Measurements from ENCODE around the gene MAPKAP1. TPM values are rescaled to one million over a fixed set of nuclear protein-coding genes. Genes with fewer than 3 reads are reported as not detected.

Gene MAPKAP1
- total RNA-seq, 1 experiment from 2014 or later = 107 TPM

DNA sequence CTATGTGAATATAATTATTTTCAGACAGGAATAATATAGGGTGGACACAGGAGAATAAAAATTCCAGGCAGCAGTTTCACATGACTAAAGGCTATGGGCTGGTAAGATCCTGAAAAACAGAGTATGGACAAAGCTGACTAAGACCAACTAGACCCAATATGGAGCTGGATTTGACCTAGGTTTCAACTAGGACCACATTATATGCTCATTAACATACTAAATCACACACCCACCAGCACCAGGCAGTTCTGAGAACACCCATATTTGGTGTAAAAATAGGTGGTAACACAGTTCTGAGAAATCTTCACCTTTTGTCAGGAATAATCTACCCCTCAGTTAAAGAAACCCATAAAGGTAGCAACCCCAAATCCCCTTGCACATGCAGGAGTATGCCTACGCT is 64.7 kb downstream of the MAPKAP1 start:
- no peak for DNase-seq (ENCODE audit: low read depth)

DNA sequence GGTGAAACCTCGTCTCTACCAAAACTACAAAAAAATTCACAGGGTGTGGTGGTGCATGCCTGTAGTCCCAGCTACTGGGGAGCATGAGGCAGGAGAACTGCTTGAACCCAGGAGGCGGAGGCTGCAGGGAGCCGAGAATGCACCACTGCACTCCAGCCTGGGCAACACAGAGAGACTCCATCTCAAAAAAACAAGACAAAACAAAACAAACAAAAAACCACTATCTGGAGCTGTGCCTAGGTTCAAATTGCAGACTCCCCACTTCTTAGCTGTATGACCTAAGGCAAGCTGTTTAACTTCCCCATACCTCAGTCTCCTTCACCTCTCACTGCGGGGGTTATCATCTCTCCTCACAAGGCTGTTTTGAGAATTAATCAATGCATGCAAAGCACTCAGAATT is 68.0 kb downstream of the MAPKAP1 start:
- DNase-seq (ENCODE audit: low read depth) = peak; percentile 59

GRCh38 chr9:125638239-125639045 is 68.6 kb downstream of the MAPKAP1 start:
- DNase-seq (ENCODE audit: low read depth) = no peak

DNA sequence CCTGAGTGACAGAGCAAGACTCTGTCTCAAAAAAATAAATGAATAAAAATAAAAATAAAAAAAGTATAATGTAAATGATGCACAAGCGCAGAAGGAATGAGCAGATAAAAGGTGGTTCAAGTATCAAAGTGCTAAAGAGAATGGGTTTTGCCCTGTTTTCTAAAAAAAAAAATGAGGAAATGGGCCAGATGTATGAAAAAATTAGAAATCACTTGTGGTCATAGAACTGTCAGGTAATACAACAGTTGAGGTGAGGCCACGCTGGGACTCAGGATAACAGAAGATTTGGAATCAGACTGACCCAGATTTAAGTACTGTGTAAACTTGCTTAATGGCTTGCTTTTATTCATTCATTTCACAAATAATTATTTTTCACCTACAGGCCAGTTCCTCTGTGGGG is 69.8 kb downstream of the MAPKAP1 start:
- no peak for DNase-seq (ENCODE audit: low read depth)

DNA sequence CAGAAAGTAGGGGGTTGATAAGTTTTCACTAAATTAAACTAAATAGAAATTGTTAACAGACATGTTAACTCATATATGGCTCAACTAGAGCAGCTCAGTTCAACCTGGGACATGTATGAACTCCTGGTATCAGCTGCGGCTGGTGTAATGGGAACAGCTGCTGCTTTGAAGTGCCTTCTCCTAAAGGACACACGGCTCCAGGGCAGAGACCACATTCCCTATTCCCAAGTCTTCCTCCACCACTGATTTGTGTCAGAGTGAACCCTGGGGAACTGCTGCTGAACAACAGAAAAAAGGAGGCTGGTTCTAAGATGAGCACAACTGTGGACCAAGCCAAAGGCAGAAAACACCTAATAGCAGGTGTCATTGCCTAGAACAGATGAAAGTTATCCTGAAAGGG is 71.1 kb downstream of the MAPKAP1 start:
- DNase-seq (ENCODE audit: low read depth) = no peak

DNA sequence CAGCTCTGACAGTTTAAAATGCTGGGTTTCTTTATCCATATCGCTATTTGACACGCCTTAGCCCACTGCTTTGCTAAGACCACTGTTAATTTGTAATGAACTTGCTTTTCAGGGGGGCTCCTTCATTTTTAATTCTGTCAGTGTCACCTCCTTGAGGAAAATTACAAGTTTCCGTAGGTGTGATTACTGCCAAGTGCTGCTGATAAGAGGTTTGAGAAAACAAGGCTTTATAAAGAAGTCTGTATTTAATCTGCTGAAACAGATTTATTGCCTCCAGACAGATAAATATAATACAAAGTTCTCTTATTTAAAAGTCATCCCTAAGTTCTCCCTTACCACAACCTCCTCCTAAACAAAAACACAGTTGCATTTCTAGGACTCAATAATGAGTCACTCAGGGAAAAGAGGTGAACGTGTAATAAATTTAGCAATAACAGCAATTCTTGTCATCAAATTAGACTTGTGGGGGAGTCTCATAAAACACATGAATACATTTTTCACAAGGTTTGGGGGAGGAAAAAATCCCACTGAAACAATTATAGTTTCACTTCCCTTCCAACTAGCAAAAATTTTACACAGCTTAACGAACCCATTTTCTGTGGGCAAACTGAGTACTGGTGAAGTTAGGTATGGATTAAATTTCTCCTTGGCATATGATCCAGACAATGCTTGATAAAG is 72.8 kb downstream of the MAPKAP1 start:
- DNase-seq (ENCODE audit: low read depth) = peak; percentile 77

- DNase-seq (ENCODE audit: low read depth) = peak; percentile 72
Measured at GRCh38 chr9:125633116-125633745, 73.8 kb downstream of the MAPKAP1 start.

DNA sequence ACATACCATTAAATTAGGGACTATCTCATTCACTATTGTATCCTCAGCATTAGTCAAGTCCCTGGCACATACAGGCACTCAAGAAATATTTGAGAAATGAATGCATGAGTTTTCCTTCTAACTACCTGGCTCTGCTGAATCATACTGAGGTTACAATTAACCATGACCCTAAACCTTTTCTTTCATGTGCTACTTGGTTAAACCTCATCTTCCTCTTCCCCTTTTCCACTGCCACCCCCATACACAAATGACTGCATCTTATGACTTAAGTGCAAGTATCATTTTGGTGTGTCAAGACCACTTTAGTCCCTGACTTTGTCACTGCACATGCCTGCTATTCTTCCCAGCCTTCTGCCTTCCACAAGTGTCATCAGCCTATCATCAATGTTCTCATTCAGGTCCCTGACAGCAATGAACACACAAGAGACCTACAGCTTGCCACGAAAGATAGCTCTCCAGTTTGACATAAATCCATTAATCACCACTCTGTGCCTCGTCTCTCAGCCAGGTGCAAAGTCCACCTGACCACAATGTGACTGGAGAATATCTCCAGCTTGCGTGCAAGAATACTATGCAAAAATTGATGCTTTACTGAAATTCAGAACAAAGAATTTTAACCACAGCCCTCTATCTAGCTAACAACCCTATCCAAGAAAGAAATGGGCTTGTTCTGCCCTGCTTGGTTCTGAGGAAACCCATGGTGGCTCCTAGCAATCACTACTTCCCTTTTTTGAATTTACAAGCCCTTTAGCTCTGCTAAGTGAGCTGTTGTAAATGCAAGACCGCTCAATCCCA is 74.5 kb downstream of the MAPKAP1 start:
- DNase-seq (ENCODE audit: low read depth) = peak; percentile 87

DNA sequence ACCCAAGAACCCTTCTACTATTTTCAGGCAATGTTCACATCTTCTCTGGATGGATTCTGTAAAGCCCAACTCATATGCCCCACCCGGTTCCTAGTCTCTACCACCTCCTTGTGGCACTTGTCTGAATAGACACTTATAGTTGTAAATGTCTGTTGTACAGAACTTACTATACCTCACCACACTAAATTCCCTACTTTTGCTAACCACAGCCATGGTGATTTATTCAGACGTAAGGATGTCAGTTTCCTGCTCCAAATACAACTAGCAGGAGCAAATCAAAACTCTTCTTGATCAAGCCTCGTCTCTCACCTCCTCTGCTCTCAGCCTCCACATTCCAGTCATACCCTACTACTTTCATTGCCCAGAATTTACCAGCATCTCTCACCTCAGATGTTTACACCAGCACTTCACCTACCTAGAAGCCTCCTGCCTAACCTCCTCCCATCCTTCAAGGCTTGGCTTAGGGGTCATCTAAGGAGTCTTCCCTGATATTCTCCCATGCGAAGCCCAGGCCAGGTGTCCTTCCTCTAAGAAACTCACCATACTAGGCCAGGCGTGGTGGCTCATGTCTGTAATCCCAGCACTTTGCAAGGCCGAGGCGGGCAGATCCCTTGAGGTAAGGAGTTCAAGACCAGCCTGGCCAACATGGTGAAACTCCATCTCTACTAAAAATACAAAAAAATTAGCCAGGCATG is 75.5 kb downstream of the MAPKAP1 start:
- peak; percentile 74 for DNase-seq (ENCODE audit: low read depth)

GRCh38 chr9:125630436-125630835 is 76.6 kb downstream of the MAPKAP1 start:
- DNase-seq (ENCODE audit: low read depth) = no peak

DNA sequence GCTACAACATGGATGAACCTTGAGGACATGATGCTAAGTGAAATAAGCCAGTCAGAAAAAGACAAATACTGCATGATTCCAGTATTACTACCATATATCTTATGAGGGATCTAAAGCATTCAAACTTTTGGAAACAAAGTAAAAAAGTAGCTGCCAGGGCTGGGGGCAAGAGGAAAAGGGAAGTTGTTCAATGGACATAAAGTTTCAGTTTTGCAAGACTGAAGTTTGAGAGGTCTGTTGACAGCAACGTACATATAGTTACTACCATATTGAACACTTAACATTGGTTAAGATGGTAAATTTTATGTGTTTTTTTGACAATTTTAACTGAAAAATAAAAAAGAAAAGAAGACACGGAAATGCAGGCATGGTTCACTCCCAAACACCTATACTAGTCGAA is 77.6 kb downstream of the MAPKAP1 start:
- no peak for DNase-seq (ENCODE audit: low read depth)

GRCh38 chr9:125626187-125626586 is 80.8 kb downstream of the MAPKAP1 start:
- peak; percentile 79 for DNase-seq (ENCODE audit: low read depth)

- no peak for DNase-seq (ENCODE audit: low read depth)
Measured at GRCh38 chr9:125621170-125621569, 85.8 kb downstream of the MAPKAP1 start.

DNA sequence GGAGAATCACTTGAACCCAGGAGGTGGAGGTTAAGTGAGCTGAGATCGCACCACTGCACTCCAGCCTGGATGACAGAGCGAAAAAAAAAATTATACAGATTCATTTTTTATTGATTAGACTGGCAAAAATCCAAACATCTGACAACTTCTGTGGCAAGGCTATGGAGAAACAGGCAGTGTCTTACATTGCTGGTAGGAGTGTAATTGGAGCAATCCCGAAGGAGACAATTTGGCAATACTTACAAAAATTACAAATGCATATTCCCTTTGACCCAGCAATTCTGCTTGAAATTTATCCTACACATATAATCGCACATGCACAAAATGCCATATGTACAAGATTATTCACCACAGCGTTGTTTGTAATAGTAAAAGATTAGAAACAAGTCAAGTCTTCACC is 86.8 kb downstream of the MAPKAP1 start:
- no peak for DNase-seq (ENCODE audit: low read depth)

DNA sequence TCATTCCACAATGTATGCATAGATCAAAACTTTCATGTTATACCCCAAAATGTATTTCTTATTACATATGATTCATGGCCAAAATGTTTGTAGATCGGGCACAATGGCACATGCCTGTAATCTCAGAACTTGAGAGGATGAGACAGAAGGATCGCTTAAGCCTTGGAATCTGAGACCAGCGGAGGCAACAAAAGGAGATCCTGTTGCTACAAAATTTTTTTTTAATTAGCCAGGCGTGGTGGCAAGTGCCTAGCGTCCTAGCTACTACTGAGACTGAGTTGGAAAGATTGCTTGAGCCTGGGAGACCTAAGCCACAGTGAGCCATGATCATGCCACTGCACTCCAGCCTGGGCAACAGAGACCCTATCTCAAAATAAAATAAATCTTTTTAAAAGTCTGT is 89.9 kb downstream of the MAPKAP1 start:
- no peak for DNase-seq (ENCODE audit: low read depth)

- DNase-seq (ENCODE audit: low read depth) = no peak
Measured at GRCh38 chr9:125613141-125613540, 93.9 kb downstream of the MAPKAP1 start.

DNA sequence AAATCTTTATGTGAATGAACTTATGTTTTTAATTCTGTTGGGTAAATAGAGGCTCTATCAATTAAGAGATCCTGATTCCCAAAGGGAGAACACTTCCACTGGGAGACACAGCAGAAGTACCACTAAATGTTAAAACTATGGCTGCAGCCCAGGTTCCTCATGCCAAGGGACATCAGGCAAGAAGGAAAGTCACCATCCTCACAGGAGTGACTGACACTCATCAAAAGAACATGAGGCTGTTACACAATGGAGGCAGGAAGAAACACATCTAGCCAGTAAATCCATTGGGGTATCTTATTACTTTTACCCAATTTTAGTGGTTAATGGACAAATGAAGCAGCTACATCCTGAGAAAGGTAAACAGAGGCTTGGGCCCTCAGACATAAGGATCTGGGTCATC is 94.4 kb downstream of the MAPKAP1 start:
- no peak for DNase-seq (ENCODE audit: low read depth)

GRCh38 chr9:125611121-125611765 is 95.8 kb downstream of the MAPKAP1 start:
- DNase-seq (ENCODE audit: low read depth) = no peak

DNA sequence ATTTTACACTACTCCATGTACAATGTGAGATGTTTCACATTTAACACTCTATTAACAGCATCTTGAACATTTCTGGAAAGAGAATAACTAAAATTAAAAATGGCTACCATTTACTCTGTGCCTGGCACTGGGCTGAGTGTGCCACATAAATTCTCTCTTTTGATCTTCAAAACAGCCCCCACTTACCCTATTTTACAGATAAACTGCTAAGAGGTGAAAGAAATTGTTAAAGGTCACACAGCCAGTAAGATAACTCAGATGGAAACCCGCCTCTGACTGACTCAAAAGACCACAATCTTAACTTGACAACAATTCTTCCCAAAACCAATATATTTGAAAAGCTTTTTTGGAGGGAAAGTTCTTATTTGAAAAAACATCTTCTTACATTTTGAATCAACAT is 97.3 kb downstream of the MAPKAP1 start:
- no peak for DNase-seq (ENCODE audit: low read depth)

GRCh38 chr9:125608489-125609224 is 98.4 kb downstream of the MAPKAP1 start:
- DNase-seq (ENCODE audit: low read depth) = no peak

All from M059J (cell line).